Measurements from ENCODE around the gene TPCN1.

- TF ChIP-seq CTCF (IDR thresholded peaks at IDR 0.05), result no peak
- TF ChIP-seq POLR2A (IDR thresholded peaks at IDR 0.05), result no peak
Observed at GRCh38 chr12:113248051-113248825, 27.0 kb downstream of the TPCN1 start.

Measured in Peyer's patch (tissue), 4 donors.